Caco-2 (cell line): ENCODE data around the gene PPL. TPM values are rescaled to one million over a fixed set of nuclear protein-coding genes. Genes with fewer than 3 reads are reported as not detected.

Experiments used
- BruUV-seq: library from RNA; stranded (reverse); fragments of 400-500 nt; replicated peaks from 2 replicates; lab custom pipeline; 2021; lab: Mats Ljungman, UMichigan
- CTCF ChIA-PET: fragments of 300-600 bp; sonication (Branson Sonifier 250); formaldehyde crosslinking; loops from one replicate; lab custom pipeline; 2022; ENCODE audit warnings: antibody characterized with exemption; lab: Charles Lee
- POLR2A ChIA-PET: fragments of 300-600 bp; sonication (Branson Sonifier 250); formaldehyde crosslinking; loops from one replicate; lab custom pipeline; 2022; ENCODE audit warnings: antibody characterized with exemption; lab: Charles Lee
- DNase-seq, 2 experiments: peaks; one replicate each; pipeline versions ENCODE4 v3.0.0 to v3.0.0-alpha.2; 2020 to 2022
- H3K27me3 ChIP-seq: replicated peaks from 2 replicates; pipeline ENCODE4 v1.6.0; 2011; ENCODE audit warnings: low read length; ENCODE audit not compliant: control insufficient read depth, insufficient read depth
- H3K36me3 ChIP-seq: 2 replicates; pipeline ENCODE4 v1.5.1; 2011; ENCODE audit warnings: low read length; ENCODE audit not compliant: control insufficient read depth, insufficient read depth
- H3K4me1 ChIP-seq: fragments of 250-450 bp; sonication (Bioruptor Pico); 2 replicates; pipeline ENCODE4 v1.5.1; 2020; ENCODE audit warnings: mild to moderate bottlenecking
- H3K4me3 ChIP-seq: 2 replicates; pipeline ENCODE4 v1.5.1; 2011; ENCODE audit warnings: low read depth, mild to moderate bottlenecking, control low read depth, low read length
- H3K9me3 ChIP-seq: fragments of 250-450 bp; sonication (Bioruptor Pico); 2 replicates; pipeline ENCODE4 v1.5.1; 2020; ENCODE audit warnings: mild to moderate bottlenecking, moderate library complexity
- H3K27ac Mint-ChIP-seq: one replicate; pipeline ENCODE4 v1.8.0; 2022; ENCODE audit warnings: mixed read lengths; ENCODE audit not compliant: unreplicated experiment
- H3K27me3 Mint-ChIP-seq: one replicate; pipeline ENCODE4 v1.8.0; 2022; ENCODE audit warnings: mixed read lengths; ENCODE audit not compliant: insufficient read depth, unreplicated experiment
- H3K36me3 Mint-ChIP-seq: one replicate; pipeline ENCODE4 v1.8.0; 2022; ENCODE audit warnings: mild to moderate bottlenecking, mixed read lengths; ENCODE audit not compliant: insufficient read depth, unreplicated experiment
- H3K4me1 Mint-ChIP-seq: one replicate; pipeline ENCODE4 v1.8.0; 2022; ENCODE audit warnings: low read depth, mixed read lengths; ENCODE audit not compliant: unreplicated experiment
- H3K4me3 Mint-ChIP-seq: one replicate; pipeline ENCODE4 v1.8.0; 2022; ENCODE audit warnings: mild to moderate bottlenecking, moderate library complexity, mixed read lengths; ENCODE audit not compliant: unreplicated experiment
- H3K9me3 Mint-ChIP-seq: one replicate; pipeline ENCODE4 v1.8.0; 2022; ENCODE audit warnings: mixed read lengths; ENCODE audit not compliant: unreplicated experiment
- CTCF ChIP-seq, 2 experiments: fragments of 200-600 bp in 1 of 2; IDR thresholded peaks; 1 replicate in 1 of 2; 2 replicates in 1 of 2; pipeline versions ENCODE4 v1.5.1 to v1.8.0; 2011 to 2022; ENCODE audit warnings: antibody characterized with exemption in 1 of 2, control low read depth in 1 of 2, inconsistent platforms in 1 of 2, low read depth in 1 of 2, low read length in 1 of 2, mild to moderate bottlenecking in 1 of 2, moderate library complexity in 1 of 2; ENCODE audit not compliant: insufficient read depth in 1 of 2, severe bottlenecking in 1 of 2, unreplicated experiment in 1 of 2
- intact Hi-C: fragments of 100-400 bp; cut with micrococcal nuclease; formaldehyde crosslinking; loops from one replicate; pipeline ENCODE4 v1.10.0; 2022; ENCODE audit not compliant: unreplicated experiment
- total RNA-seq: library from RNA; stranded (reverse); gene quantifications from 2 replicates; pipeline ENCODE4 v1.2.3, GENCODE V29; 2022

Gene PPL
- total RNA-seq, 1 experiment from 2014 or later: 68.1 TPM

- Mint-ChIP-seq H3K9me3 (no peaks in the 10 kb centered on the region), H3K27ac (peak overlapping the region; percentile 43), H3K4me3 (no peak overlapping the region), H3K27me3 (no peaks in the 10 kb centered on the region), H3K36me3 (peaks cover 99% of the 10 kb centered on the region), H3K4me1 (no peaks in the 10 kb centered on the region)
- no TSS peak for BruUV-seq
- ChIA-PET CTCF (no interaction called here), POLR2A (no interaction called here)
- intact Hi-C loops: no loop called here
- Histone ChIP-seq H3K9me3 (no peaks in the 10 kb centered on the region), H3K4me3 (no peak overlapping the region), H3K4me1 (no peaks in the 10 kb centered on the region), H3K36me3 (no peaks in the 10 kb centered on the region; the same call in 1 of the 2 replicates), H3K27me3 (no peaks in the 10 kb centered on the region)
- TF ChIP-seq CTCF (IDR thresholded peaks at IDR 0.05; ENCODE audit: insufficient read depth in 1 of 2, low read depth in 1 of 2, low read length in 1 of 2, severe bottlenecking in 1 of 2, unreplicated experiment in 1 of 2): no peak
- DNase-seq: no peak
Observed at GRCh38 chr16:4883501-4883900, 53.4 kb downstream of the PPL start.

- no peaks in the 10 kb centered on the region for H3K27me3 ChIP-seq
- no peak for TF ChIP-seq CTCF (IDR thresholded peaks at IDR 0.05; ENCODE audit: insufficient read depth in 1 of 2, low read depth in 1 of 2, low read length in 1 of 2, severe bottlenecking in 1 of 2, unreplicated experiment in 1 of 2)
- no peaks in the 10 kb centered on the region for H3K36me3 ChIP-seq
- peaks cover 99% of the 10 kb centered on the region for H3K36me3 Mint-ChIP-seq
- no peaks in the 10 kb centered on the region for H3K4me1 Mint-ChIP-seq
- ChIA-PET CTCF (no interaction called here), POLR2A (no interaction called here)
- H3K27ac Mint-ChIP-seq: peak overlapping the region; percentile 18
- no peak overlapping the region for H3K4me3 Mint-ChIP-seq
- intact Hi-C loops: no loop called here
- no peaks in the 10 kb centered on the region for H3K9me3 ChIP-seq
- no peaks in the 10 kb centered on the region for H3K27me3 Mint-ChIP-seq
- H3K9me3 Mint-ChIP-seq: no peaks in the 10 kb centered on the region
- no peak for DNase-seq
- no peaks in the 10 kb centered on the region for H3K4me1 ChIP-seq
- BruUV-seq: TSS peak; percentile 56
- no peak overlapping the region for H3K4me3 ChIP-seq
Observed at GRCh38 chr16:4882633-4883285, 54.2 kb downstream of the PPL start.

- no peak for DNase-seq
- H3K36me3 Mint-ChIP-seq: peaks cover 96% of the 10 kb centered on the region
- H3K4me1 Mint-ChIP-seq: no peaks in the 10 kb centered on the region
- no peaks in the 10 kb centered on the region for H3K9me3 Mint-ChIP-seq
- no TSS peak for BruUV-seq
- H3K27me3 ChIP-seq: no peaks in the 10 kb centered on the region
- no peak overlapping the region for H3K4me3 ChIP-seq
- H3K9me3 ChIP-seq: no peaks in the 10 kb centered on the region
- H3K36me3 ChIP-seq: no peaks in the 10 kb centered on the region
- H3K27ac Mint-ChIP-seq: no peak overlapping the region
- H3K27me3 Mint-ChIP-seq: no peaks in the 10 kb centered on the region
- H3K4me3 Mint-ChIP-seq: no peak overlapping the region
- intact Hi-C loops: no loop called here
- TF ChIP-seq CTCF (IDR thresholded peaks at IDR 0.05; ENCODE audit: insufficient read depth in 1 of 2, low read depth in 1 of 2, low read length in 1 of 2, severe bottlenecking in 1 of 2, unreplicated experiment in 1 of 2): no peak
- ChIA-PET CTCF (no interaction called here), POLR2A (no interaction called here)
- H3K4me1 ChIP-seq: no peaks in the 10 kb centered on the region
Observed at GRCh38 chr16:4882000-4882632, 54.8 kb downstream of the PPL start.
